ENCODE results near the gene GALNT14. TPM values are rescaled to one million over a fixed set of nuclear protein-coding genes. Genes with fewer than 3 reads are reported as not detected.

The GALNT14 gene
- total RNA-seq, 4 donors from 2014 or later = 0.15 to 0.62 (median 0.35) TPM; not detected in 1

- H3K4me1 ChIP-seq = peaks cover 0 to 10% (median 0%) of the 10 kb centered on the region in 3 donors
- no peaks in the 10 kb centered on the region for H3K27me3 ChIP-seq
- H3K9me3 ChIP-seq = no peaks in the 10 kb centered on the region
- TF ChIP-seq POLR2A (IDR thresholded peaks at IDR 0.05) = no peak
- TF ChIP-seq EP300 (IDR thresholded peaks at IDR 0.05) = no peak
- TF ChIP-seq POLR2AphosphoS5 (IDR thresholded peaks at IDR 0.05) = peak; percentile 72
- TF ChIP-seq, protein P1, sequence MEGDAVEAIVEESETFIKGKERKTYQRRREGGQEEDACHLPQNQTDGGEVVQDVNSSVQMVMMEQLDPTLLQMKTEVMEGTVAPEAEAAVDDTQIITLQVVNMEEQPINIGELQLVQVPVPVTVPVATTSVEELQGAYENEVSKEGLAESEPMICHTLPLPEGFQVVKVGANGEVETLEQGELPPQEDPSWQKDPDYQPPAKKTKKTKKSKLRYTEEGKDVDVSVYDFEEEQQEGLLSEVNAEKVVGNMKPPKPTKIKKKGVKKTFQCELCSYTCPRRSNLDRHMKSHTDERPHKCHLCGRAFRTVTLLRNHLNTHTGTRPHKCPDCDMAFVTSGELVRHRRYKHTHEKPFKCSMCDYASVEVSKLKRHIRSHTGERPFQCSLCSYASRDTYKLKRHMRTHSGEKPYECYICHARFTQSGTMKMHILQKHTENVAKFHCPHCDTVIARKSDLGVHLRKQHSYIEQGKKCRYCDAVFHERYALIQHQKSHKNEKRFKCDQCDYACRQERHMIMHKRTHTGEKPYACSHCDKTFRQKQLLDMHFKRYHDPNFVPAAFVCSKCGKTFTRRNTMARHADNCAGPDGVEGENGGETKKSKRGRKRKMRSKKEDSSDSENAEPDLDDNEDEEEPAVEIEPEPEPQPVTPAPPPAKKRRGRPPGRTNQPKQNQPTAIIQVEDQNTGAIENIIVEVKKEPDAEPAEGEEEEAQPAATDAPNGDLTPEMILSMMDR (IDR thresholded peaks at IDR 0.05) = no peak
- ATAC-seq = no peak
- no peaks in the 10 kb centered on the region for H3K36me3 ChIP-seq
- H3K27ac ChIP-seq = no peak overlapping the region
- 42 to 47% methylated on average over 6 of the region's 8 CpGs for WGBS, 2 donors (ENCODE audit: low coverage in 1 of 2)
- no peak overlapping the region for H3K4me3 ChIP-seq
Observed at GRCh38 chr2:30981510-30981909, 156.7 kb downstream of the GALNT14 start.

- Histone ChIP-seq H3K4me3 (no peak overlapping the region), H3K27me3 (no peaks in the 10 kb centered on the region), H3K27ac (no peak overlapping the region), H3K36me3 (no peaks in the 10 kb centered on the region), H3K4me1 (peaks cover 0 to 10% (median 0%) of the 10 kb centered on the region in 3 donors), H3K9me3 (no peaks in the 10 kb centered on the region)
- 26 to 40% methylated on average over 2 of the region's 3 CpGs for WGBS, 2 donors (ENCODE audit: low coverage in 1 of 2)
- ATAC-seq = no peak
- TF ChIP-seq EP300 (IDR thresholded peaks at IDR 0.05) = no peak
- TF ChIP-seq POLR2AphosphoS5 (IDR thresholded peaks at IDR 0.05) = peak; percentile 30
- no peak for TF ChIP-seq POLR2A (IDR thresholded peaks at IDR 0.05)
- TF ChIP-seq, protein P1 (IDR thresholded peaks at IDR 0.05) = no peak
Observed at GRCh38 chr2:30981096-30981495, 157.1 kb downstream of the GALNT14 start.

- TF ChIP-seq, protein P1 (IDR thresholded peaks at IDR 0.05) = peak in 3 of 4 experiments; percentile 10 to 38 (median 12)
- TF ChIP-seq EP300 (IDR thresholded peaks at IDR 0.05) (no peak), POLR2AphosphoS5 (IDR thresholded peaks at IDR 0.05) (peak; percentile 73), POLR2A (IDR thresholded peaks at IDR 0.05) (no peak)
- peaks cover 0 to 10% (median 0%) of the 10 kb centered on the region in 3 donors for H3K4me1 ChIP-seq
- H3K9me3 ChIP-seq = no peaks in the 10 kb centered on the region
- H3K4me3 ChIP-seq = no peak overlapping the region
- no peaks in the 10 kb centered on the region for H3K27me3 ChIP-seq
- no peak overlapping the region for H3K27ac ChIP-seq
- ATAC-seq = peak; percentile 60
- WGBS, 2 donors (ENCODE audit: low coverage in 1 of 2) = 40% methylated on average over 6 of the region's 6 CpGs; no CpG with 5 or more reads in 1 of the 2 donors
- no peaks in the 10 kb centered on the region for H3K36me3 ChIP-seq
Observed at GRCh38 chr2:30979822-30980245, 158.4 kb downstream of the GALNT14 start.

- Histone ChIP-seq H3K27me3 (no peaks in the 10 kb centered on the region), H3K27ac (no peak overlapping the region), H3K9me3 (no peaks in the 10 kb centered on the region), H3K4me1 (peaks cover 0 to 10% (median 0%) of the 10 kb centered on the region in 3 donors), H3K36me3 (no peaks in the 10 kb centered on the region), H3K4me3 (no peak overlapping the region)
- no peak for ATAC-seq
- no peak for TF ChIP-seq POLR2AphosphoS5 (IDR thresholded peaks at IDR 0.05)
- TF ChIP-seq POLR2A (IDR thresholded peaks at IDR 0.05) = no peak
- TF ChIP-seq EP300 (IDR thresholded peaks at IDR 0.05) = no peak
- TF ChIP-seq, protein P1 (IDR thresholded peaks at IDR 0.05) = no peak
- WGBS, 2 donors (ENCODE audit: low coverage in 1 of 2) = 93 to 100% methylated on average over 1 to 2 of the region's 6 CpGs
Observed at GRCh38 chr2:30978854-30979253, 159.4 kb downstream of the GALNT14 start.

DNA sequence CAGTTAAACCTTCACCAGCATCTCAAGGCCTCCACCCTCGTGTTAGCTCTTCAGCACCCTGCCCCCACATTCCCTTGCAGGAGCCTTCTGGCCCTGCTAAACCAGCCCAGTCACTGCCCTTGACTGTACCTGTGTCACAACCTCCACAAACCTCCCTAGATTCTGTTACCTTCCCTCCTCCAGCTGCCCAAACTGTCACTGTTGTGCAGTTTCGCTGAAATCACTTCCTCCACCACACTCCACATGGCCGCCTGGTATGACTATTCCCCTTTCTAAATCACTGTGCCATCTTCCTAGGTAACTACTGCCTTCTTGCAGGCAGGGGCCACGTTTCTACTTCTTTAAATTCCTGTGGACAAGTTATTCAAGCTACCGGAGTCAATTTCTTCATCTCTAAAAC lies 160.2 kb downstream of the GALNT14 start:
- no peaks in the 10 kb centered on the region for H3K36me3 ChIP-seq
- no peak for ATAC-seq
- H3K9me3 ChIP-seq = no peaks in the 10 kb centered on the region
- TF ChIP-seq POLR2A (IDR thresholded peaks at IDR 0.05) = no peak
- TF ChIP-seq, protein P1 (IDR thresholded peaks at IDR 0.05) = no peak
- no peak for TF ChIP-seq POLR2AphosphoS5 (IDR thresholded peaks at IDR 0.05)
- TF ChIP-seq EP300 (IDR thresholded peaks at IDR 0.05) = no peak
- H3K27ac ChIP-seq = no peak overlapping the region
- no peak overlapping the region for H3K4me3 ChIP-seq
- peaks cover 0 to 10% (median 0%) of the 10 kb centered on the region in 3 donors for H3K4me1 ChIP-seq
- WGBS, 2 donors (ENCODE audit: low coverage in 1 of 2) = 72 to 84% methylated on average over 4 to 5 of the region's 5 CpGs
- no peaks in the 10 kb centered on the region for H3K27me3 ChIP-seq

All from gastroesophageal sphincter (tissue), 4 donors.